ENCODE data around the gene TM4SF5.
"Not testable (repeated sequence)": the region's sequence is repeated elsewhere in the genome, so short reads cannot be mapped to it uniquely, and the experiment has no call there.

Gene TM4SF5

DNA sequence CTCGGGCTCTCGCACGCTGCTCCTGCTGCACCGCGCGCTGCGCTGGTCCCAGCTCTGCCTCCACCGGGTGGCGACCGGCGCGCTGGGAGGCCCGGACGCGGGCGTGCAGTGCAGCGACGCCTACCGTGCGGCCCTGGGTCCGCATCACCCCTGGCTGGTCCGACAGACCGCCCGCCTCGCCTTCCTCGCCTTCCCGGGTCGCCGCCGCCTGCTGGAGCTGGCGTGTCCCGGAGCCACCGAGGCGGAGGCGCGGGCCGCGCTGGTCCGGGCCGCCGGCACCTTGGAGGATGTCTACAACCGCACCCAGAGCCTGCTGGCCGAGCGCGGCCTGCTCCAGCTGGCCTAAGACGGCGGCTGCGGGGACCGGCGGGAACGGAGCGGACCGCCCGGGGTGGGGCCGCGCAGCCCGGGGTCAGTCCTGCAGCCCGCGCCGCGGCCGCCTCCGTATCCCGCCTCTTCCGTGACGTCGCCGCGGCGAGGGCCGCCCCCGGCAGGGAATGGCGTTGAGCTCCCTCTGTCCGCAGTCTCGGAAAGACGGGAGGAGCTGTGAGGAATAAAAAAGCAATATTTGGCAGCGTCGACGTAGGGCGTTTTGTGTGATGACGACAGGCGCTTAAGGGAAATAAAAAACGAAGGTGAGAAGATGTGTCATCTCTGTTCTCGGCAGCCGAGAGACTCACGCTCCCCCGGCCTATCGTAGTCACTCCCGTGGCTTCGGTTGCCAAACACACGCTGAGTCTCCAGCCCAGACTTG lies 18.4 kb downstream of the TM4SF5 start:
- DNase-seq (ENCODE audit: low read depth, low spot score), result peak; percentile 88

DNA sequence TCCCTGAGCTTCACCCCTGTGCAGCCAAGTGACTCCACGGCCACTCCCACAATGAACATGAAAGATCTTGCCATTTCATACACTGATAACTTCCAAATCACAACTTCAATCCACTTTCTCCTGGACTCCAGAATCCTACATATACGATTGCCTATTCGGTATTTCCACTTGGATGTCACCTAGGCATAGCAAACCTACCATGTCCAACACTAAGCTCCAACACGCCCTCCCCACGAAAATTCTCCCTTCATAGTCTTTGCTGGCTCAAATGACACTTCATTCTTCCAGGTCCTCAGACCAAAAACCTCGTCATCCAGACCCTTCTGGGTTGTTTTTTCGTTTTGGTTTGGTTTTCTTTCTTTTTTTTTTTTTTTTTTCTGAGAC lies 19.0 kb downstream of the TM4SF5 start:
- DNase-seq (ENCODE audit: low read depth, low spot score), result no peak

- DNase-seq (ENCODE audit: low read depth, low spot score), result no peak
Measured at GRCh38 chr17:4795168-4795567, 23.5 kb downstream of the TM4SF5 start.

GRCh38 chr17:4796552-4796920 lies 24.9 kb downstream of the TM4SF5 start:
- peak; percentile 49 for DNase-seq (ENCODE audit: low read depth, low spot score)

- DNase-seq (ENCODE audit: low read depth, low spot score), result no peak
Measured at GRCh38 chr17:4800462-4801196, 28.9 kb downstream of the TM4SF5 start.

DNA sequence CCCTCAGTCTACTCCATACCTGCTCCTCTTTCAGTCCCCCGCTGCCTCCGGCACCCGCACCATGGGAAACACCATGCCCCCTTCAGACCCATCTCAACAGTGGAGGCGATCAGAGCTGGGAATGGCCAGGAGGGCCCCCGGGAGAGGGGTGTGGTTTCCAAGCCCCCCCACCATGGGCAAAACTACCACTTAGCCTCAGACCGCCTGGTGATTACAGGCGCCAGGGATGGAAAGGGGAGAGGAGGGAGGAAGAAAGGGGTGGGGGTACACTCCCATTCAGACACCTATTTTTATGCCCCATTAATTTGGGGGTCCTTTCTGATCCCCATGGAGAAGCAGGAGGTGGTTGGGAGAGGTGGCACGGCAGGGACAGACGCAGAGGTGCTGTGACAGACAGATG lies 30.5 kb downstream of the TM4SF5 start, which contains the start of gene C17orf114:
TSS of gene C17orf114 (minus strand) at position 101 of the 400 bp plus-strand sequence.
- no peak for DNase-seq (ENCODE audit: low read depth, low spot score)

DNA sequence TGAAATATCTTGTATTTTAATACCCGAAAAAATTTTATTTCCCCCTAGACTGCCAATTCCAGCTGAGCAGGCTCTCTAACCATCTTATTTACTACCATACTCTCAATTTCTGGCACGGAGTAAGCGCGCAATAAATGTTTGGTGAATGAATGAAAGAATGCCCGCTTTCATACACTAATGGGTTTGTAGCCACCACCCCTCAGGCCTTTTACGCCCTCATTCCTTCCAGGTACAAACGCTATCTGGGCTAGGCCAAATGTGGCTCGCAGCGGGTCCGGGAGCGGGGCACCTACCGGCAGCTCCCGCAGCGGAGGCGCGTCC lies 34.7 kb downstream of the TM4SF5 start:
- DNase-seq (ENCODE audit: low read depth, low spot score), result peak; percentile 27

DNA sequence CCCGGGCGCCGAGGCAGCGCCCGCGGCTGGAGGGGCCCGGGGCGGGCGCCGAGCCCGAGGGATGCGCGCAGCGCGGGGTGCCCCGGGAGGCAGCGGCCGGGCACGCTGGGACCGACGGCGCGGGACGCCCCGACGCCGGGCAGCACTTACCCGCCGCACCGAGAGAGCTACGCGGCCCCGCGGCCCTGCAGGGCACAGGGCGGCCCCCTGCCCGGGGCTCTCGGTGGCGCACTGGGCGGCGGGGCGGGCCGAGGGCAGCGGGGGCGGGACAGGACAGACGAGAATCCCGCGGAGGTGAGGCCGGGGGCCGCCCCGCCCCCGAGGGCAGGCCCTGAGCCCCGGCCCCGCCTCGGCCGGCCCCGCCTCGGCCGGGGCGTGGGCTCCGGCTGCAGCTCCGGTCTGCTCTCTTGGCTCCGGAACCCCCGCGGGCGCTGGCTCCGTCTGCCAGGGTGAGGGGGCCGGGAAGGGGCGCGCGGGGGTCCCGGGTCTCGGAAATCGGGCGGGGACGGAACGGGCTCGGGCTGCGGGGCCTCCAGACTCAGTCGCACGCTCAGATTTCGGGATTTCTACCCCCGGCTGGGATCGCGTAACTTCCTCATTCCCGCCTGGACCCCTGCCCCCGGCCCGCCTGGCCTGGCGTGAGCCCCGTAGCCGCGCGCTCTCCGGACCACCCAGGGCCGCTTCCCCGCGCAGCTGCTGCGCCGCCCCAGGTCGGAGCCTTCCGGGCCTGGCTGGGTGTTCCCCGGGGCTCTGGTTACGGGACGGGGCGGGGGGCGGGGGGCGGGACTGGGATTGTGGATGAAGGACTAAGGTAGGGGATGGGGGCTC lies 35.3 kb downstream of the TM4SF5 start, which contains the start of gene PLD2:
TSS of gene PLD2 (plus strand) at position 376 of the 828 bp plus-strand sequence. CDS start 621 bp downstream, outside the sequence.
- peak; percentile 53 for DNase-seq (ENCODE audit: low read depth, low spot score)

DNA sequence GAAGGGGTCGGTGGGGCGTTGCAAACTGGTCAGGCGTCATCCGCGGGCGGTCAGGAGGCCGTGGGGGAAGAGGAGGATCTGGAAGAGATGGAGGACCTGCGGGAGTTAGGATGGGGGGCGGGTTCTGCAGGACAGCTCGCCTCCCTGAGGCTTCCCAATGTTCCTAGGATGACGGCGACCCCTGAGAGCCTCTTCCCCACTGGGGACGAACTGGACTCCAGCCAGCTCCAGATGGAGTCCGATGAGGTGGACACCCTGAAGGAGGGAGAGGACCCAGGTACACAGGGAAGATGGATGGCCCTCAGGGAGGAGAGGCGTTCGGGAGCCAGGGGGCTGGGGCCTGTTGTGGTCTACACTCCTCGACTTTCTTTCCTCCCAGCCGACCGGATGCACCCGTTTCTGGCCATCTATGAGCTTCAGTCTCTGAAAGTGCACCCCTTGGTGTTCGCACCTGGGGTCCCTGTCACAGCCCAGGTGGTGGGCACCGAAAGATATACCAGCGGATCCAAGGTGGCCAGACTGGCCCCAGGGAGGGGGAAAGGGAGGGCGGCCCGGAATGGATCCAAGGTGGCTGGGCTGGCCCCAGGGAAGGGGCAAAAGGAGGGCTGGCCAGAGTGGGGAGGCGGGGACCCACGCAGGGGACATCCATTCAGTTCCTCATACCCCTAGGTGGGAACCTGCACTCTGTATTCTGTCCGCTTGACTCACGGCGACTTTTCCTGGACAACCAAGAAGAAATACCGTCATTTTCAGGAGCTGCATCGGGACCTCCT lies 36.1 kb downstream of the TM4SF5 start:
- DNase-seq (ENCODE audit: low read depth, low spot score), result peak; percentile 20

GRCh38 chr17:4808378-4808767 lies 36.7 kb downstream of the TM4SF5 start:
- peak; percentile 12 for DNase-seq (ENCODE audit: low read depth, low spot score)

DNA sequence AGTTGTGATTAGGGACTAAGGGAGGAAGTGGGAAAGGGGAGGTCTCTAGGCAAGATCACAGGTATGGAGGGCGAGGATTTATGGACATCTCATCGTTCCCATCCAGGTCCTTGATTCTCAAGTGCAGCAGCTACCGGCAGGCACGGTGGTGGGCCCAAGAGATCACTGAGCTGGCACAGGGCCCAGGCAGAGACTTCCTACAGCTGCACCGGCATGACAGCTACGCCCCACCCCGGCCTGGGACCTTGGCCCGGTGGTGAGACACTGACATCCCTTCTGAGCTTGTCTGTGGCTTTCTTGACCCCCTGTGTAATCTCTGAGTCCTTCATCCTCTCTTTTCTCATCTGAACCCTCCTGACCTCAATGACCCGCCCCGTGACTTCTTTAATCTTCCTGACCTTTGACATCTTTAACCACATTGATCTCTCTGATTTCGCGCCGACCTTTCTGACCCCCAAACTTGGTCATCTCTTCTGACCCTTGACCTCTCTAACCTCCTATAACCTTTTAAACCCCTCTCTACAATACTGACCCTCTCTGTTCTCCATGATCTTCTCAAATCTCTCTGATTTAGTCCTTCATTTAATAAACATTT lies 39.1 kb downstream of the TM4SF5 start:
- no peak for DNase-seq (ENCODE audit: low read depth, low spot score)

DNA sequence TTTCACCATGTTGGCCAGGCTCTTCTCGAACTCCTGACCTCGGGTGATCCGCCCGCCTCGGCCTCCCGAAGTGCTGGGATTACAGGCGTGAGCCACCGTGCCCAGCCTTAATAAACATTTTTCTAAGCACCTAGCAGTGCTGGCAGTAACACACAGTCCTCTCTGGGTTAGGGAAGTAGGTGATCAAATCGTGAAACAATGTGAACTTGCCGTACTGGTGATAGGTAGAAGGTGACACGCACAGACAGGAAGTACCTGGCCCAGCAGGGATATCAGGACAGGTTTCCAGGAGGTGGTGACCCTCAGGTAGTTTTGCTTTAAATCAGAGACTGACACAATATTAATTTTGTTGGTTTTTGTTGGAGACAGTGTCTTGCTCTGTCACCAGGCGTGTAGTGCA lies 39.8 kb downstream of the TM4SF5 start:
- DNase-seq (ENCODE audit: low read depth, low spot score), result no peak

- DNase-seq (ENCODE audit: low read depth, low spot score), result no peak
Measured at GRCh38 chr17:4812690-4813089, 41.0 kb downstream of the TM4SF5 start.

GRCh38 chr17:4815043-4815675 lies 43.5 kb downstream of the TM4SF5 start:
- no peak for DNase-seq (ENCODE audit: low read depth, low spot score)

- no peak for DNase-seq (ENCODE audit: low read depth, low spot score)
Measured at GRCh38 chr17:4816826-4817225, 45.1 kb downstream of the TM4SF5 start.

- DNase-seq (ENCODE audit: low read depth, low spot score), result peak; percentile 19
Measured at GRCh38 chr17:4818276-4818675, 46.6 kb downstream of the TM4SF5 start.

GRCh38 chr17:4822835-4823234 lies 51.1 kb downstream of the TM4SF5 start:
- no peak for DNase-seq (ENCODE audit: low read depth, low spot score)

- no peak for DNase-seq (ENCODE audit: low read depth, low spot score)
Measured at GRCh38 chr17:4823373-4824089, 51.8 kb downstream of the TM4SF5 start.

GRCh38 chr17:4827399-4827798 lies 55.7 kb downstream of the TM4SF5 start:
- peak; percentile 78 for DNase-seq (ENCODE audit: low read depth, low spot score)

- DNase-seq (ENCODE audit: low read depth, low spot score), result not testable (repeated sequence)
Measured at GRCh38 chr17:4832829-4833177, 61.1 kb downstream of the TM4SF5 start.
